Measurements from ENCODE around the gene EIF3K.

DNA sequence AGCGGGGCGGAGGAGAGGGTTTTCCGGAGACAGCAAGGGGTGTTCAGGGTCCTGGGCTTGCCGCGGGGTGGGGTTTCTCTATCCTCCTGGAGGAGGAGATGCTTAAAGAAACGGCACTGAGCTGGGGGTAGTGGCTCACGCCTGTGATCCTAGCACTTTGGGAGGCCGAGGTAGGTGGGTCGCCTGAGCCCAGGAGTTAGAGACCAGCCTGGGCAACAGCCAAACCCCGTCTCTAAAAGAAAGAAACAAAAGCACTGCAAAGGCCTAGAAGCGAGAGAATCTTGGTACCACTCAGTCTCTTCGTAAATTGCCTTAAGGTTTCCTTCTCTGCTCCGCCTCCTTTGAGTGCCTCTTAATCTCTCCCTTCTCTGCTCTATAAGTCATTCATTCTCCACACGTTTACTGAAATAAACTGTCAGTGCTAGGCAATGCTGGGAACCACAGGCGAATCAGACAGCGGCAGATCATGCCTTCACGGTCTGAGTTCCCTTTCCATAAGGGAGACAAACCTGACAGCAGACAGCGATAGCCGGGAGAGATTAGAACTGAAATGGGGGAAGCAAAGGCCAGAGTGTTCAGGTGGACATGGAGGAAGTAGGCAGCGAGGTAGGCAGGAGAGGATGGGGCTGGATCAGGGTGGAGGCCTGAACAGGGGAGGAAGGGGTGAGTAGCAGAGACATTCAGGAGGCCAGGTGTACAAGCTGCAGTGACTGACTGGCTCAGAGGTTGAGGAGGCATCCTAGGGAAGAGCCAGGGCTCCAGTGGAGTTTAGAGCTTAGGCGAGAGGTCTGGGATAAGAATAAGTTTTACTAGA lies 580 bp downstream of the EIF3K start:
- TF ChIP-seq, protein P1, sequence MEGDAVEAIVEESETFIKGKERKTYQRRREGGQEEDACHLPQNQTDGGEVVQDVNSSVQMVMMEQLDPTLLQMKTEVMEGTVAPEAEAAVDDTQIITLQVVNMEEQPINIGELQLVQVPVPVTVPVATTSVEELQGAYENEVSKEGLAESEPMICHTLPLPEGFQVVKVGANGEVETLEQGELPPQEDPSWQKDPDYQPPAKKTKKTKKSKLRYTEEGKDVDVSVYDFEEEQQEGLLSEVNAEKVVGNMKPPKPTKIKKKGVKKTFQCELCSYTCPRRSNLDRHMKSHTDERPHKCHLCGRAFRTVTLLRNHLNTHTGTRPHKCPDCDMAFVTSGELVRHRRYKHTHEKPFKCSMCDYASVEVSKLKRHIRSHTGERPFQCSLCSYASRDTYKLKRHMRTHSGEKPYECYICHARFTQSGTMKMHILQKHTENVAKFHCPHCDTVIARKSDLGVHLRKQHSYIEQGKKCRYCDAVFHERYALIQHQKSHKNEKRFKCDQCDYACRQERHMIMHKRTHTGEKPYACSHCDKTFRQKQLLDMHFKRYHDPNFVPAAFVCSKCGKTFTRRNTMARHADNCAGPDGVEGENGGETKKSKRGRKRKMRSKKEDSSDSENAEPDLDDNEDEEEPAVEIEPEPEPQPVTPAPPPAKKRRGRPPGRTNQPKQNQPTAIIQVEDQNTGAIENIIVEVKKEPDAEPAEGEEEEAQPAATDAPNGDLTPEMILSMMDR (conservative IDR thresholded peaks at IDR 0.05; ENCODE audit: low read depth, low read length), result no peak
- TF ChIP-seq EZH2 (IDR thresholded peaks at IDR 0.05; ENCODE audit: low read length, unreplicated experiment) (no peak), EZH2phosphoT487 (IDR thresholded peaks at IDR 0.05; ENCODE audit: borderline replicate concordance, low read length) (no peak)

All from PC-3 (cell line).